ENCODE measurements around the gene ABCA10. TPM values are rescaled to one million over a fixed set of nuclear protein-coding genes. Genes with fewer than 3 reads are reported as not detected.
"Not testable (repeated sequence)": the region's sequence is repeated elsewhere in the genome, so short reads cannot be mapped to it uniquely, and the experiment has no call there.

Gene ABCA10
- total RNA-seq (2014; rRNA removed; shearing (Covaris generic)) (0.11 and 0.13 TPM in 2 replicates), polyA plus RNA-seq (2016; fragmentation: Nextera tagmentation; extraction: Ambion mirVana) (0.09 and 0.23 TPM in 2 replicates)

- peaks cover 12% of the 10 kb centered on the region; the same call in 1 of the 2 replicates for H3K4me1 ChIP-seq (ENCODE audit: insufficient read depth)
- in situ Hi-C loops (cut with MboI) = loop anchor here (25.0 kb wide), 1 partner anchor 691 kb away; no protein-coding TSS in a partner anchor
- no peak within 1 kb of the TSS for H3K9ac ChIP-seq
- H3K27me3 ChIP-seq (replicated peaks; ENCODE audit: insufficient read depth) = no peaks in the 10 kb centered on the region
- H3K9me2 ChIP-seq (ENCODE audit: insufficient read depth) = no peaks in the 10 kb centered on the region
- peak; percentile 20 for DNase-seq
- H3K79me2 ChIP-seq (ENCODE audit: insufficient read depth) = no peaks in the 10 kb centered on the region
- H4K20me1 ChIP-seq (ENCODE audit: insufficient read depth) = no peaks in the 10 kb centered on the region
- H2AFZ ChIP-seq = peak within 1 kb of the TSS; percentile 50
- H3K36me3 ChIP-seq (ENCODE audit: low read depth) = no peaks in the 10 kb centered on the region
- no peak for TF ChIP-seq EZH2 (IDR thresholded peaks at IDR 0.05; ENCODE audit: insufficient read depth, poor library complexity, severe bottlenecking)
- no peak for TF ChIP-seq EZH2phosphoT487 (IDR thresholded peaks at IDR 0.05; ENCODE audit: insufficient read depth, low read depth)
- no peak within 1 kb of the TSS for H3K4me3 ChIP-seq
- H3F3A ChIP-seq (ENCODE audit: insufficient read depth) = peaks cover 12% of the 10 kb centered on the region
- WGBS, 2 experiments (ENCODE audit: low coverage in 1 of 2, low lambda C conversion rate in 2 of 2, missing lambda C conversion rate in 2 of 2) = 41 to 44% methylated on average over 1 of the region's 1 CpG
- H3K9me3 ChIP-seq (ENCODE audit: low read depth) = no peaks in the 10 kb centered on the region
- H3K27ac ChIP-seq = no peak within 1 kb of the TSS
- H3K4me2 ChIP-seq (ENCODE audit: unreplicated experiment) = no peak within 1 kb of the TSS
Measured at GRCh38 chr17:69228576-69228975, at the start of gene ABCA10. Gene ABCA10 (minus strand): TSS chr17:69228824. CDS start chr17:69225358, 3,466 bp downstream.

- H3K4me3 ChIP-seq; H3K79me2 ChIP-seq (ENCODE audit: insufficient read depth); H3K36me3 ChIP-seq (ENCODE audit: low read depth); H3K9me3 ChIP-seq (ENCODE audit: low read depth); H3K27me3 ChIP-seq (replicated peaks; ENCODE audit: insufficient read depth); H4K20me1 ChIP-seq (ENCODE audit: insufficient read depth); H3K9me2 ChIP-seq (ENCODE audit: insufficient read depth); DNase-seq; H2AFZ ChIP-seq; H3F3A ChIP-seq (ENCODE audit: insufficient read depth); in situ Hi-C loops (cut with MboI); H3K4me2 ChIP-seq (ENCODE audit: unreplicated experiment); H3K4me1 ChIP-seq (ENCODE audit: insufficient read depth); H3K27ac ChIP-seq; H3K9ac ChIP-seq: not testable (repeated sequence)
- WGBS, 2 experiments (ENCODE audit: low coverage in 1 of 2, low lambda C conversion rate in 2 of 2, missing lambda C conversion rate in 2 of 2) = 86 to 92% methylated on average over 4 of the region's 4 CpGs
Measured at GRCh38 chr17:69276279-69276678, 47.7 kb upstream of the ABCA10 start.

GRCh38 chr17:69275751-69276150, 47.1 kb upstream of the ABCA10 start:
- in situ Hi-C loops (cut with MboI) = no loop called here
- 88 to 93% methylated on average over 4 of the region's 4 CpGs for WGBS, 2 experiments (ENCODE audit: low coverage in 1 of 2, low lambda C conversion rate in 2 of 2, missing lambda C conversion rate in 2 of 2)
- TF ChIP-seq EZH2 (IDR thresholded peaks at IDR 0.05; ENCODE audit: insufficient read depth, poor library complexity, severe bottlenecking) (no peak), EZH2phosphoT487 (IDR thresholded peaks at IDR 0.05; ENCODE audit: insufficient read depth, low read depth) (no peak)

GRCh38 chr17:69271023-69271422, 42.4 kb upstream of the ABCA10 start:
- no peak overlapping the region for H3K27ac ChIP-seq
- H3K4me3 ChIP-seq = no peak overlapping the region
- no peaks in the 10 kb centered on the region for H3K27me3 ChIP-seq (replicated peaks; ENCODE audit: insufficient read depth)
- peaks cover 21% of the 10 kb centered on the region for H3F3A ChIP-seq (ENCODE audit: insufficient read depth)
- no peak overlapping the region for H2AFZ ChIP-seq
- in situ Hi-C loops (cut with MboI) = no loop called here
- no peak for DNase-seq
- no peaks in the 10 kb centered on the region for H3K9me2 ChIP-seq (ENCODE audit: insufficient read depth)
- no peaks in the 10 kb centered on the region for H3K9me3 ChIP-seq (ENCODE audit: low read depth)
- no peak overlapping the region for H3K4me2 ChIP-seq (ENCODE audit: unreplicated experiment)
- no peak overlapping the region for H3K9ac ChIP-seq
- H3K79me2 ChIP-seq (ENCODE audit: insufficient read depth) = no peaks in the 10 kb centered on the region
- H4K20me1 ChIP-seq (ENCODE audit: insufficient read depth) = no peaks in the 10 kb centered on the region
- 88 to 90% methylated on average over 7 of the region's 7 CpGs for WGBS, 2 experiments (ENCODE audit: low coverage in 1 of 2, low lambda C conversion rate in 2 of 2, missing lambda C conversion rate in 2 of 2)
- no peaks in the 10 kb centered on the region for H3K36me3 ChIP-seq (ENCODE audit: low read depth)
- H3K4me1 ChIP-seq (ENCODE audit: insufficient read depth) = peaks cover 20% of the 10 kb centered on the region
- TF ChIP-seq EZH2phosphoT487 (IDR thresholded peaks at IDR 0.05; ENCODE audit: insufficient read depth, low read depth) (no peak), EZH2 (IDR thresholded peaks at IDR 0.05; ENCODE audit: insufficient read depth, poor library complexity, severe bottlenecking) (no peak)

More at GRCh38 chr17:69275751-69276150, 47.1 kb upstream of the ABCA10 start:
- Histone ChIP-seq H2AFZ (no peak overlapping the region), H3K4me2 (ENCODE audit: unreplicated experiment) (no peak overlapping the region), H3K4me3 (no peak overlapping the region), H4K20me1 (ENCODE audit: insufficient read depth) (no peaks in the 10 kb centered on the region), H3K9me3 (ENCODE audit: low read depth) (no peaks in the 10 kb centered on the region), H3K27ac (no peak overlapping the region), H3K9ac (no peak overlapping the region), H3K27me3 (replicated peaks; ENCODE audit: insufficient read depth) (no peaks in the 10 kb centered on the region), H3K36me3 (ENCODE audit: low read depth) (no peaks in the 10 kb centered on the region), H3K79me2 (ENCODE audit: insufficient read depth) (no peaks in the 10 kb centered on the region), H3F3A (ENCODE audit: insufficient read depth) (no peaks in the 10 kb centered on the region), H3K9me2 (ENCODE audit: insufficient read depth) (no peaks in the 10 kb centered on the region), H3K4me1 (ENCODE audit: insufficient read depth) (no peaks in the 10 kb centered on the region)
- no peak for DNase-seq

Data from GM23248 (cell line).